GM18499 (cell line): ENCODE data around the gene SNX32.

Experiments used
- ATAC-seq: cut with Tn5 transposase; IDR thresholded peaks from one replicate; pipeline ENCODE4 v1.9.1; 2021; ENCODE audit warnings: moderate number of reproducible peaks; ENCODE audit not compliant: insufficient read depth, unreplicated experiment

SNX32 gene

GRCh38 chr11:65865550-65866172 is 31.9 kb downstream of the SNX32 start:
- no peak for ATAC-seq

DNA sequence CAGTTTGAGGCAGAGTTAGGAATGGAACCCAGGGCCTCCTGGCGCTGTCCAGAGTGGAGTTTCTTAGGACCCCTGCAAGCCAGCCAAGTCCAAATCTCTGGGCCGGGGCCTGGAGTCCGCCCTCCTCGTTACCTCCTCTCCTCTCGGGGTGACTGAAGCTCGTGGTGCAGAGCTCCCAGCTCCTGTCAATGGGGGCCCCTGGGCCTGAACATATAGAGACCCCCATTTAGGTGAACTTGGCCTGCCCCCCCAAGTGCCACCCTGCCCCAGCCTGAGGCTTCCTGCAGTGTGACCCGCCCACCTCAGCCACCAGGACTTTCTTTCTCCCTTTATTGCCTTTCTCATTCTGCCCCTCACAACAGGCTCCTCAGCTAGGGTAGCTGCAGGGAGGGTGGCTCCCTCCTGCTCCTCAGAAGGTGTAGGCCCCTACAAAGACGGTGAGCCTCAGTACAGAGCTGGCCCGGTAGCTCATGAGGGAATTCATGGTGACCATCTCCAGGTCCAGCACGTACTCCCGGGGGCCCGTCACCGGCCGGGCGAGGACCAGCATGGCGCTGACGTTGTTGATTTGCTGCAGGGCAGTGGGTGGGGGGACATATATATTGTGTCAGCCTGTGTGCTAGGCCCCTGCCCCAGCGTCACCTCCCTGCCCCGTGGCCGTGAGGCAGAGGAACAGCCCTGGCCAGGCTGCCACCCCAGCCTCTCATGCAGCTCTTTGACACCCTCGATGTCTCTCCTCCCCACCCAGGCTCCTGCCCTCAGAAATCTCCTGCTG is 32.9 kb downstream of the SNX32 start:
- ATAC-seq = no peak

DNA sequence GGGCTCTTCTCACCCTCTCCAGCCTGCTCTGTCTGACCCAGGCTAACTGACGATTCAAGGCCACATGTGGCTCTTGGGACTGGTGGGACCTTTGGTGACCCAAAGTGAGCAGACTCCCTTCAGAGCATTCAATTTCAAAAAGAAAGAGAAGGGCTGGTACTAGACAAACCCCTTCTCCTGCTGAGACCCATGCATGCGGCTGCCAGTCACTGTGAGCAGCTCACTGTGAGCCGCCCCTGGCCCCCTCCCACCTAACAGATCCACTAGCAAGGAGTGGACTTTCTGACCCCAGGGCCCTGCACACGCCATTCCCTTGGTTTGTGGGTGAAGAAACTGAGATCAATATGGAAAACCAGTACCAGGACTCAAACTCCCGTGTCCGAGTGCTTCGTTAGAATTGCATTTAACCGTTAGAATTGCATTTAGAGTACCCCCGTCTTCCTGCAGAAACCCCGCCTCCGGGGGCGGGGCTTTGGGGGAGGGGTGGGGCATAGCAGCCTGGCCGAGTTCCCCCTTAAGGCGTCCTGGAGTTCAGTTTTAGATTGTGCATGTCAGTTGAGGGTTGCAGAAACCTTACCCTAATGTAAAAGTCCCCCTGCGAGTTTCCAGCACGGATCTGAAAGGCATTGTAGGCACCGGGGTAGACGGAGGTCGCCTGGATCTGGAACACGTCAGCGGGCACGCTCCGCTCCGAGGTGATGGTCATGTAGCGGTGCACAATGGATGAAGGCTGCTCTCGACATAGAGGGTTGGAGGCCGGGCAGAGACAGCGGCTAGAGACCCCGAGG is 33.7 kb downstream of the SNX32 start:
- no peak for ATAC-seq

- ATAC-seq = no peak
Observed at GRCh38 chr11:65868076-65868667, 34.4 kb downstream of the SNX32 start.

- no peak for ATAC-seq
Observed at GRCh38 chr11:65868907-65869306, 35.1 kb downstream of the SNX32 start.

- ATAC-seq = no peak
Observed at GRCh38 chr11:65869643-65870306, 36.0 kb downstream of the SNX32 start.

GRCh38 chr11:65870307-65870658 is 36.5 kb downstream of the SNX32 start:
- ATAC-seq = no peak

DNA sequence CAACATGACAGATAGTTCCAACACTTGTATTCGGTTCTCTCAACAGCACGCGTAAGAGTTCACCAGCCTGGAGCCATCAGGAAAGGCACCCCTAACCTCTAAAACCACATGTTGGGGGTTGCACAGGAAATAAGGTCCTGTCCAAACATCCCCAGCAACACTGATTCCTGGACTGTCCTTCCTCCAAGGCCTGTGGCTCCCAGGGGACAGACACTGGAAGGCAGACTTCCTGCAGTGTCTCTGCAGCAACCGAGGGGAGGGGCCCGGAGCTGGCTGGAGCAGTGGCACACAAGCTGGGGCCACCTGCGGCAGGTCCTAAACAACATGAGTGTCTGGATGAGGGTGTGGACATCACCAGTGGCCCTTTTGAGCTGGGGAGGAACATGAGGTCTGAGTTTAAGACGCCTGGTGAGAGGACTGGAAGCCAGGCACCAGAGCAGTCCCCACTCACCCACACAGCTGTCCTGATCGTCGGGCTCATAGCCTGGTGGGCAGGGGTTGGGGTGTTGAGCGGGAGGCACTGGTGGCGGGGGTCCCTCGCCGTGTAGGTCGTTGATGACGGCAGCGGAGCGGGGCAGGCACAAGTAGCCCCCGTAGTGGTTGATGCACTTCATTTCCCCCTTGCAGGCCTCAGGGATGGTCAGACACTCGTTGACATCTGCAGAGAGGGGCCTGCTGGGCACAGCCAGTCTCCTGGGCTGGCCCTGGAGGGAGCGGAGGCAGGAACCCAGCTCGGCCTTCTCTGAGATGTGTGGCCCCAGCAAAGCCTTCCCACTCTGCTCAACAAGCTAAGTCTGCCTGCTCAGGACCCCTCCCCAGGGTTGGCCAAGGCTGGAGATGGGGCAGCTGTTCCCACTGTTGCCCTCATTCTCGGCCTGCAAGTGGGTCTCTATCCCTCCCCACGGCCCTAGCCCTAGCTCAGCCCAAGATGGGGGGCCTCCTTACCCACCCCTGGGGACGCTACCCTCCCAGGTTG is 37.2 kb downstream of the SNX32 start:
- no peak for ATAC-seq

GRCh38 chr11:65871811-65872548 is 38.2 kb downstream of the SNX32 start:
- no peak for ATAC-seq

DNA sequence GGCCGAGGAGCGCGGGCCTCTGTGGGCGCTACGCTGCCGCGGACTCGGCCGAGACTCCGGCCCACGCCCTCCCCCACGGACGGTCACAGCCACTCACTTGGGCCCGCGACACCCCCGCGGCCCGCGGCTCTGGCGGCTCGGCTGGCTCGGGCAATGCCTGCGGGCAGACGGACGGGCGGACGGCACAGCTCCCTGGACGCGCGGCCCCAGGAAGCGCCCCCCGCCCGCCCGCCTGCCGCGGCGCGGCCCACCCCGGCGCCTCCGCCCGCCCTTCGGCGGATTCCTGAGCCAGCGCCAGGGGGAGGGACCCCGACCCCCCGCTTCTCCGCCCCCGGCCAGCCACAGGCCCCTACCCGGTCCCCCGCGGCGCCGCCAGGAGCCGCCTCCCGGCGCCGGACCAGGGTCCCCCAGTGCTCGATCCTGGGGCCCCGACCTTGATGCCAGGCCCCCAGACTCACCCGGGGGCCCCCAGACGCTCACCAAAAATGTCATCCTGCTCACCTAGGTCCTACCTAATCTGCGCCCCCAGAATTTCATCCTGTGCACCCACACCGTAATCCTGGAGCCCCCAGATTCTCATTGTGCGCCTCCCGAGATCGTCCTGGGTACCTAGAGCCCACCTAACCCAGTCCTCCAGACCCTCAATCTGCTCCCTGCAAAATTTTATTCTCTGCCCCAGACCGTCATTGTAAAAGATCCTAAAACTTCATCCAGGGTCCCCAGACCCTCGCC is 39.0 kb downstream of the SNX32 start, which contains the start of gene EFEMP2:
Gene EFEMP2 (minus strand): TSS at position 215 of the 732 bp plus-strand sequence. CDS start 446 bp downstream, outside the sequence.
- ATAC-seq = no peak

GRCh38 chr11:65873318-65874156 is 39.8 kb downstream of the SNX32 start:
- peak; percentile 46 for ATAC-seq

GRCh38 chr11:65879617-65880016 is 45.9 kb downstream of the SNX32 start, which contains the start of gene CTSW:
Gene CTSW, plus strand, starts transcription at chr11:65879837. Its CDS starts 18 bp downstream, at chr11:65879855.
- no peak for ATAC-seq

DNA sequence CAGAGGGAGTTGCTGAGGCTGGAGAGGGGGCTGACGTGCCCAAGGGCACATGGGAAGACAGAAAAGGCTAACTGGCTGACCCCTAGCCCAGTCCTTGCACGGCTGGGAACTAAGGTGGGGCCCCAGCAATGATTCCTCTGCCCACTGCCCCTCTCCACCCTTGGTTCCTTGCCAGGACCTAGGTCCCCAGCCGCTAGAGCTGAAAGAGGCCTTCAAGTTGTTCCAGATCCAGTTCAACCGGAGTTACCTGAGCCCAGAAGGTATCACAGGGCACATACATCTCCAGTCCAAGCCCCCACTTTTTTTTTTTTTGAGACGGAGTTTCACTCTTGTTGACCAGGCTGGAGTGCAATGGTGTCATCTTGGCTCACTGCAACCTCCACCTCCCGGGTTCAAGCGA is 46.3 kb downstream of the SNX32 start:
- ATAC-seq = no peak

DNA sequence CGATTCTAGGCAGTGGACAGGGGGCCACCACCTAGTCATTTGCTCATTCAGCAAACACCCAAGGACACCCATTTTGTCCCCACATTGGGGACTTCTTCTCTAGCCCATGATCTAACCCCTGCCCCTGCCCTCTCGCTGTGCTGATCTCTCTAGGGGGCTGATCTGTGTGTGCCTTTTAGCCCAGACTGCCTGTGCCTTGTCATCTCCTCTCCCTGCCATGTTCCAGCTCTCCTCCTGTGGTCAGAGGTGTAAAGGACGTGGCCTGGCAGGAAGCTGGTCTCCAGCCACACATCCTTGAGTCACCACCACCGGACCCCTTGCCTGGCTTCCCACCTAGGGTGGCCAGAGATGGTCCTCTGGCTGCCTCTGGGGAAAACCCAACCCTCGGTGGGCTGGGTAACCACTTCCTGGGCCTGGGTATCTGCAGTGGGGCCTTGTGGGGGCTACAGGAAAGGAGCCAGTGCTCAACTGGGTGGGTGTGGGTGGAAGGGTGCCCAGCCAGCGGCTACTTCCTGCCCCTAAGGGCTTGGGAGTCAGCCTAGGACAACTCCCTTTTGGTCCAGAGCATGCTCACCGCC is 47.2 kb downstream of the SNX32 start:
- no peak for ATAC-seq

GRCh38 chr11:65882120-65883057 is 48.6 kb downstream of the SNX32 start:
- ATAC-seq = no peak
